ENCODE measurements around the gene CLIC5. TPM values are rescaled to one million over a fixed set of nuclear protein-coding genes. Genes with fewer than 3 reads are reported as not detected.
"Not testable (repeated sequence)": the region's sequence is repeated elsewhere in the genome, so short reads cannot be mapped to it uniquely, and the experiment has no call there.

The CLIC5 gene
- total RNA-seq, 1 donor from 2014 or later = 1.3 TPM

- intact Hi-C loops (cut with micrococcal nuclease) = no loop called here
- Mint-ChIP-seq H3K27ac (no peak overlapping the region), H3K4me1 (ENCODE audit: low read depth) (no peaks in the 10 kb centered on the region), H3K36me3 (ENCODE audit: low read depth) (no peaks in the 10 kb centered on the region), H3K27me3 (ENCODE audit: insufficient read depth) (no peaks in the 10 kb centered on the region), H3K4me3 (no peak overlapping the region), H3K9me3 (no peaks in the 10 kb centered on the region)
- DNase-seq (ENCODE audit: low spot score) = no peak
Observed at GRCh38 chr6:45947807-45948206, 67.9 kb downstream of the CLIC5 start.

- no peak for DNase-seq (ENCODE audit: low spot score)
- H3K4me1 Mint-ChIP-seq (ENCODE audit: low read depth) = no peaks in the 10 kb centered on the region
- no peak overlapping the region for H3K4me3 Mint-ChIP-seq
- no peaks in the 10 kb centered on the region for H3K36me3 Mint-ChIP-seq (ENCODE audit: low read depth)
- intact Hi-C loops (cut with micrococcal nuclease) = no loop called here
- H3K27ac Mint-ChIP-seq = no peak overlapping the region
- H3K27me3 Mint-ChIP-seq (ENCODE audit: insufficient read depth) = no peaks in the 10 kb centered on the region
- no peaks in the 10 kb centered on the region for H3K9me3 Mint-ChIP-seq
Observed at GRCh38 chr6:45946887-45947286, 68.8 kb downstream of the CLIC5 start.

- no peak for DNase-seq (ENCODE audit: low spot score)
- Mint-ChIP-seq H3K27me3 (ENCODE audit: insufficient read depth) (no peaks in the 10 kb centered on the region), H3K9me3 (no peaks in the 10 kb centered on the region), H3K27ac (no peak overlapping the region), H3K4me3 (no peak overlapping the region), H3K36me3 (ENCODE audit: low read depth) (no peaks in the 10 kb centered on the region), H3K4me1 (ENCODE audit: low read depth) (no peaks in the 10 kb centered on the region)
- intact Hi-C loops (cut with micrococcal nuclease) = no loop called here
Observed at GRCh38 chr6:45946352-45946751, 69.3 kb downstream of the CLIC5 start.

- Mint-ChIP-seq H3K4me3 (no peak overlapping the region), H3K27me3 (ENCODE audit: insufficient read depth) (peaks cover 9% of the 10 kb centered on the region), H3K9me3 (no peaks in the 10 kb centered on the region), H3K4me1 (ENCODE audit: low read depth) (no peaks in the 10 kb centered on the region), H3K27ac (no peak overlapping the region), H3K36me3 (ENCODE audit: low read depth) (no peaks in the 10 kb centered on the region)
- no peak for DNase-seq (ENCODE audit: low spot score)
- intact Hi-C loops (cut with micrococcal nuclease) = no loop called here
Observed at GRCh38 chr6:45942953-45943352, 72.7 kb downstream of the CLIC5 start.

GRCh38 chr6:45933855-45934254 is 81.8 kb downstream of the CLIC5 start:
- H3K27me3 Mint-ChIP-seq (ENCODE audit: insufficient read depth) = peaks cover 7% of the 10 kb centered on the region
- H3K4me1 Mint-ChIP-seq (ENCODE audit: low read depth) = no peaks in the 10 kb centered on the region
- H3K36me3 Mint-ChIP-seq (ENCODE audit: low read depth) = no peaks in the 10 kb centered on the region
- no peak for DNase-seq (ENCODE audit: low spot score)
- no peak overlapping the region for H3K27ac Mint-ChIP-seq
- intact Hi-C loops (cut with micrococcal nuclease) = loop anchor here (5.0 kb wide), 1 partner anchor 688 kb away; no protein-coding TSS in a partner anchor
- no peak overlapping the region for H3K4me3 Mint-ChIP-seq
- H3K9me3 Mint-ChIP-seq = no peaks in the 10 kb centered on the region

- Mint-ChIP-seq H3K27me3 (ENCODE audit: insufficient read depth) (peaks cover 2% of the 10 kb centered on the region), H3K4me3 (no peak overlapping the region), H3K36me3 (ENCODE audit: low read depth) (no peaks in the 10 kb centered on the region), H3K27ac (no peak overlapping the region), H3K9me3 (no peaks in the 10 kb centered on the region), H3K4me1 (ENCODE audit: low read depth) (peaks cover 10% of the 10 kb centered on the region)
- intact Hi-C loops (cut with micrococcal nuclease) = loop anchor here (2.0 to 5.0 kb wide), 2 partner anchors 160 to 691 kb away; no protein-coding TSS in a partner anchor
- DNase-seq (ENCODE audit: low spot score) = no peak
Observed at GRCh38 chr6:45931232-45931631, 84.4 kb downstream of the CLIC5 start.

GRCh38 chr6:45930420-45931040 is 85.1 kb downstream of the CLIC5 start:
- Mint-ChIP-seq H3K36me3 (ENCODE audit: low read depth) (no peaks in the 10 kb centered on the region), H3K9me3 (no peaks in the 10 kb centered on the region), H3K27me3 (ENCODE audit: insufficient read depth) (peaks cover 2% of the 10 kb centered on the region), H3K4me1 (ENCODE audit: low read depth) (peaks cover 10% of the 10 kb centered on the region), H3K27ac (no peak overlapping the region), H3K4me3 (no peak overlapping the region)
- intact Hi-C loops (cut with micrococcal nuclease) = loop anchor here (1.0 to 5.0 kb wide), 4 partner anchors 81 to 692 kb away; no protein-coding TSS in a partner anchor
- DNase-seq (ENCODE audit: low spot score) = peak; percentile 31

GRCh38 chr6:45929421-45930361 is 86.0 kb downstream of the CLIC5 start:
- Mint-ChIP-seq H3K27ac (no peak overlapping the region), H3K4me1 (ENCODE audit: low read depth) (peaks cover 10% of the 10 kb centered on the region), H3K27me3 (ENCODE audit: insufficient read depth) (peaks cover 2% of the 10 kb centered on the region), H3K4me3 (no peak overlapping the region), H3K36me3 (ENCODE audit: low read depth) (no peaks in the 10 kb centered on the region), H3K9me3 (no peaks in the 10 kb centered on the region)
- DNase-seq (ENCODE audit: low spot score) = no peak
- intact Hi-C loops (cut with micrococcal nuclease) = loop anchor here (1.0 to 5.0 kb wide), 4 partner anchors 82 to 693 kb away; no protein-coding TSS in a partner anchor

GRCh38 chr6:45928721-45929305 is 86.8 kb downstream of the CLIC5 start:
- Mint-ChIP-seq H3K4me3 (no peak overlapping the region), H3K36me3 (ENCODE audit: low read depth) (no peaks in the 10 kb centered on the region), H3K27ac (peak overlapping the region; percentile 14), H3K9me3 (no peaks in the 10 kb centered on the region), H3K4me1 (ENCODE audit: low read depth) (peaks cover 18% of the 10 kb centered on the region), H3K27me3 (ENCODE audit: insufficient read depth) (peaks cover 2% of the 10 kb centered on the region)
- DNase-seq (ENCODE audit: low spot score) = no peak
- intact Hi-C loops (cut with micrococcal nuclease) = no loop called here

GRCh38 chr6:45927421-45928320 is 88.0 kb downstream of the CLIC5 start:
- DNase-seq (ENCODE audit: low spot score) = no peak
- no peak overlapping the region for H3K4me3 Mint-ChIP-seq
- intact Hi-C loops (cut with micrococcal nuclease) = no loop called here
- H3K27ac Mint-ChIP-seq = no peak overlapping the region
- H3K9me3 Mint-ChIP-seq = no peaks in the 10 kb centered on the region
- H3K36me3 Mint-ChIP-seq (ENCODE audit: low read depth) = no peaks in the 10 kb centered on the region
- H3K27me3 Mint-ChIP-seq (ENCODE audit: insufficient read depth) = peaks cover 2% of the 10 kb centered on the region
- H3K4me1 Mint-ChIP-seq (ENCODE audit: low read depth) = peaks cover 30% of the 10 kb centered on the region

GRCh38 chr6:45926423-45926822 is 89.2 kb downstream of the CLIC5 start:
- H3K9me3 Mint-ChIP-seq; H3K4me3 Mint-ChIP-seq; intact Hi-C loops (cut with micrococcal nuclease); H3K27me3 Mint-ChIP-seq (ENCODE audit: insufficient read depth); DNase-seq (ENCODE audit: low spot score); H3K36me3 Mint-ChIP-seq (ENCODE audit: low read depth): not testable (repeated sequence)
- H3K27ac Mint-ChIP-seq = peak overlapping the region; percentile 53
- peaks cover 42% of the 10 kb centered on the region for H3K4me1 Mint-ChIP-seq (ENCODE audit: low read depth)

- no peak overlapping the region for H3K27ac Mint-ChIP-seq
- no peaks in the 10 kb centered on the region for H3K36me3 Mint-ChIP-seq (ENCODE audit: low read depth)
- peaks cover 57% of the 10 kb centered on the region for H3K4me1 Mint-ChIP-seq (ENCODE audit: low read depth)
- no peak overlapping the region for H3K4me3 Mint-ChIP-seq
- H3K27me3 Mint-ChIP-seq (ENCODE audit: insufficient read depth) = peaks cover 2% of the 10 kb centered on the region
- H3K9me3 Mint-ChIP-seq = no peaks in the 10 kb centered on the region
- no peak for DNase-seq (ENCODE audit: low spot score)
- intact Hi-C loops (cut with micrococcal nuclease) = loop anchor here (1.0 to 5.0 kb wide), 17 partner anchors 86 to 993 kb away; no protein-coding TSS in a partner anchor
Observed at GRCh38 chr6:45924763-45925342, 90.8 kb downstream of the CLIC5 start.
